ENCODE measurements around the gene WFS1.

DNA sequence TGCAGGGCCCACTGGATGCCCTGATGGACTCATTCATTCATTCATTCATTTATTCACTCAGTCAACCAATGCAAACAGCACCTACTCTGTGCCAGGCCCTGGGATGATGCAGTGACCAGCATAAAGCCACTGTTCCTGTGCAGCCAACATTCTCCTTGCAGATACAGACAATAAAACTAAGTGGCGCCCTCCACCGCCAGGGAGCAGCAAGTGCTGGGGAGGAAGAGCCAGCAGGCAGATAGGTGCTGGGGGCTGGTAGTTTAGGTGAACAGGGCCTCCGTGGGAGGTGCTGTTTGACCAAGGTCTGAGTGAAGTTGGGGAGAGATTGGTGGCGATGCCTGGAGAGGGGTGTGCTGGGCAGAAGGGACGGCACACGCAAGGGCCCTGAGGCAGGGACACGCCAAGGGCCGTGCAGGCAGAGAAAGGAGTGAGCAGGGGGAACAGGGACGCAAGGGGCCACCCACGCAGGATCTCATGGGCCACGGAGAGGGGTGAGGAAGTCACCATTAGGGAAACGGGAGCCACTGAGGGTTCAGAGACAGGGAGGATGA, 65.5 kb downstream of the WFS1 start:
- TF ChIP-seq, protein P1, sequence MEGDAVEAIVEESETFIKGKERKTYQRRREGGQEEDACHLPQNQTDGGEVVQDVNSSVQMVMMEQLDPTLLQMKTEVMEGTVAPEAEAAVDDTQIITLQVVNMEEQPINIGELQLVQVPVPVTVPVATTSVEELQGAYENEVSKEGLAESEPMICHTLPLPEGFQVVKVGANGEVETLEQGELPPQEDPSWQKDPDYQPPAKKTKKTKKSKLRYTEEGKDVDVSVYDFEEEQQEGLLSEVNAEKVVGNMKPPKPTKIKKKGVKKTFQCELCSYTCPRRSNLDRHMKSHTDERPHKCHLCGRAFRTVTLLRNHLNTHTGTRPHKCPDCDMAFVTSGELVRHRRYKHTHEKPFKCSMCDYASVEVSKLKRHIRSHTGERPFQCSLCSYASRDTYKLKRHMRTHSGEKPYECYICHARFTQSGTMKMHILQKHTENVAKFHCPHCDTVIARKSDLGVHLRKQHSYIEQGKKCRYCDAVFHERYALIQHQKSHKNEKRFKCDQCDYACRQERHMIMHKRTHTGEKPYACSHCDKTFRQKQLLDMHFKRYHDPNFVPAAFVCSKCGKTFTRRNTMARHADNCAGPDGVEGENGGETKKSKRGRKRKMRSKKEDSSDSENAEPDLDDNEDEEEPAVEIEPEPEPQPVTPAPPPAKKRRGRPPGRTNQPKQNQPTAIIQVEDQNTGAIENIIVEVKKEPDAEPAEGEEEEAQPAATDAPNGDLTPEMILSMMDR (IDR thresholded peaks at IDR 0.05): no peak
- TF ChIP-seq EP300 (IDR thresholded peaks at IDR 0.05) (no peak), POLR2A (IDR thresholded peaks at IDR 0.05) (no peak), POLR2AphosphoS5 (IDR thresholded peaks at IDR 0.05) (no peak)

Data from upper lobe of left lung (tissue), 4 donors.